ENCODE data around the gene MBD3. TPM values are rescaled to one million over a fixed set of nuclear protein-coding genes. Genes with fewer than 3 reads are reported as not detected.

Gene MBD3
- total RNA-seq, 1 donor from 2014 or later: 51.7 TPM

DNA sequence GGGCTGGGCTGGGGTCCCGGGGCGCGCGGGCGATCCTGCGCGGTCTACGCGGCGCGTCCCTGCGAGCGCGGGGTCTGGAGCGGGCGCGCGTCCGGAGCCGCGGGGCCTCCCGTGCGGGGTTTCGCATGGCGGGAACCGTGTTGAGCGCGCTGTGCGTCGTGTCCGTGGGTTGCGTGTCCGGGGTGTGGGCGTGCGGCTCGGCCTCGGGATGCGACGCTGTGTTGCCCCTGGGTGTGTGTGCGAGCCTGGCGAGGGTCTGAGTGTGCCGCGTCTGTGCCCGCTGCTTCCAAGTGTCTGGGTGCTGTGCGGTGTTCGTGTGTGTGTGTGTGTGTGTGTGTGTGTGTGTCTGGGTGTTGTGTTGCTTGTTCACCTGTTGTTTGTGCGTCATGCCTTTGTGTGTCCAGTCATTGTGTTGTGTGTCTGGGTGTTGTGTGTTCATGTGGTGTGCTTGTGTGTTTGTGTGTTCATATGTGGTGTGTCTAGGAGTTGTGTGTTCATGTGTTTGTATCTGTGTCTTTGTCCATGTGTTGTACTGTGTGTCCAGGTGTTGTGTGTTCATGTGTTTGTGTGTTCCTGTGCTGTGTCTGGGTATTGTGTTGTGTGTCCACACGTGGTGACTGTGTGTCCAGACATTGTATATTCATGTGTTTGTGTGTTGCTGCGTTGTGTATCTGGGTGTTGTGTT, 68.2 kb downstream of the MBD3 start:
- no peaks in the 10 kb centered on the region for H3K36me3 ChIP-seq (ENCODE audit: control insufficient read depth in 3 of 3, insufficient read depth in 3 of 3, low read length in 3 of 3)
- peak overlapping the region in 2 of 3 donors; percentile 35 to 54 for H3K4me3 ChIP-seq (ENCODE audit: low read length in 3 of 3)
- H3K4me1 ChIP-seq (ENCODE audit: control insufficient read depth in 3 of 3, insufficient read depth in 3 of 3, low read length in 3 of 3): peaks cover 0 to 9% (median 3%) of the 10 kb centered on the region in 3 donors
- H3K9me3 ChIP-seq (ENCODE audit: control insufficient read depth in 3 of 3, low read length in 3 of 3): no peaks in the 10 kb centered on the region
- H3K9ac ChIP-seq (ENCODE audit: low read depth in 1 of 3, low read length in 3 of 3): no peak overlapping the region
- H3K27ac ChIP-seq (ENCODE audit: low read depth, low read length): no peak overlapping the region
- peaks cover 45 to 67% (median 60%) of the 10 kb centered on the region in 3 donors for H3K27me3 ChIP-seq (ENCODE audit: control insufficient read depth in 3 of 3, insufficient read depth in 3 of 3, low read length in 3 of 3)

Small RNA genes lying within 50 kb of the gene (small RNA-seq; reads per million reads assigned to genes)
- not detected for gene AC005943.2
- not detected for gene RN7SL477P
- not detected for gene RNU6-1223P

Other genes starting within 250 kb of the MBD3 start
- 43.3 TPM for gene NDUFS7, start 209.0 kb downstream of the MBD3 start, total RNA-seq
- 101 TPM for gene GAMT, start 191.3 kb downstream of the MBD3 start, total RNA-seq
- gene DAZAP1, start 185.3 kb downstream of the MBD3 start, total RNA-seq: 27.1 TPM
- gene RPS15, start 154.5 kb downstream of the MBD3 start, total RNA-seq: 354 TPM
- 1.0 TPM for gene APC2, start 142.7 kb downstream of the MBD3 start, total RNA-seq
- 11.5 TPM for gene C19orf25, start 113.7 kb downstream of the MBD3 start, total RNA-seq
- 0.52 TPM for gene PCSK4, start 102.5 kb downstream of the MBD3 start, total RNA-seq
- 2.1 TPM for gene REEP6, start 101.7 kb downstream of the MBD3 start, total RNA-seq
- gene ADAMTSL5, start 79.8 kb downstream of the MBD3 start, total RNA-seq: 3.1 TPM
- not detected for gene PLK5, start 68.8 kb downstream of the MBD3 start, total RNA-seq
- 21.4 TPM for gene MEX3D, start 24.5 kb downstream of the MBD3 start, total RNA-seq
- gene UQCR11, start 12.6 kb upstream of the MBD3 start, total RNA-seq: 82.5 TPM
- gene TCF3, start 59.8 kb upstream of the MBD3 start, total RNA-seq: 44.4 TPM
- not detected for gene ONECUT3, start 160.6 kb upstream of the MBD3 start, total RNA-seq
- gene ATP8B3, start 219.4 kb upstream of the MBD3 start, total RNA-seq: 0.52 TPM